IMR-90 (cell line): ENCODE measurements around the gene ACTN1. TPM values are rescaled to one million over a fixed set of nuclear protein-coding genes. Genes with fewer than 3 reads are reported as not detected.
A peak's percentile ranks its signal among the peaks of the same experiment; 100 is the strongest.

Experiments used
- ATAC-seq: fragments of 200-7000 bp; cut with Tn5 transposase; 2 replicates; pipeline ENCODE4 v1.9.1; 2020; ENCODE audit warnings: low read depth, mild to moderate bottlenecking, moderate library complexity
- BruUV-seq: library from RNA; stranded (reverse); fragments of 400-500 nt; replicated peaks from 2 replicates; lab custom pipeline; 2021; lab: Mats Ljungman, UMichigan
- CTCF ChIA-PET: fragments of 300-600 bp; formaldehyde crosslinking; extraction: SDS; loops from one replicate; lab custom pipeline; 2021; ENCODE audit warnings: antibody characterized with exemption; lab: Yijun Ruan, JAX
- POLR2A ChIA-PET: fragments of 300-600 bp; sonication (Branson Sonifier 250); formaldehyde crosslinking; loops from one replicate; lab custom pipeline; 2022; ENCODE audit warnings: antibody characterized with exemption; ENCODE audit not compliant: unreplicated experiment; lab: Charles Lee
- DNase-seq: peaks from one replicate; pipeline ENCODE4 v3.0.0; 2013
- H2AFZ ChIP-seq: replicated peaks from 2 replicates; pipeline ENCODE3; 2013; ENCODE audit warnings: low read length, mild to moderate bottlenecking; ENCODE audit not compliant: poor library complexity
- H2AK5ac ChIP-seq: 2 replicates; pipeline ENCODE4 v1.6.1; 2013; ENCODE audit warnings: low read depth, low read length, inconsistent platforms
- H2AK9ac ChIP-seq: replicated peaks from 2 replicates; pipeline ENCODE3; 2013; ENCODE audit warnings: mild to moderate bottlenecking, low read depth, low read length, moderate library complexity; ENCODE audit not compliant: poor library complexity
- H2BK120ac ChIP-seq: 2 replicates; pipeline ENCODE4 v1.6.1; 2013; ENCODE audit warnings: low read depth, low read length, inconsistent platforms
- H2BK15ac ChIP-seq: 3 replicates; pipeline ENCODE4 v1.6.1; 2013; ENCODE audit warnings: low read depth, low read length, inconsistent platforms
- H2BK20ac ChIP-seq: 2 replicates; pipeline ENCODE4 v1.6.1; 2013; ENCODE audit warnings: low read depth, mild to moderate bottlenecking, inconsistent platforms, low read length, moderate library complexity
- H2BK5ac ChIP-seq: 2 replicates; pipeline ENCODE4 v1.6.1; 2013; ENCODE audit warnings: mild to moderate bottlenecking, low read depth, low read length, inconsistent platforms; ENCODE audit not compliant: poor library complexity, severe bottlenecking
- H3K14ac ChIP-seq: replicated peaks from 2 replicates; pipeline ENCODE4 v1.6.1; 2013; ENCODE audit warnings: low read depth, low read length, inconsistent platforms
- H3K18ac ChIP-seq: 2 replicates; pipeline ENCODE4 v1.6.1; 2013; ENCODE audit warnings: low read depth, low read length, control low read depth
- H3K23ac ChIP-seq: 2 replicates; pipeline ENCODE4 v1.6.1; 2013; ENCODE audit warnings: low read depth, low read length, inconsistent platforms
- H3K27ac ChIP-seq: 2 replicates; pipeline ENCODE4 v1.5.1; 2013; ENCODE audit warnings: mild to moderate bottlenecking, control low read depth, low read length; ENCODE audit not compliant: insufficient read depth
- H3K27me3 ChIP-seq: 2 replicates; pipeline ENCODE4 v1.6.1; 2013; ENCODE audit warnings: low read length; ENCODE audit not compliant: control insufficient read depth, insufficient read depth
- H3K36me3 ChIP-seq: 2 replicates; pipeline ENCODE4 v1.6.1; 2013; ENCODE audit warnings: low read length, mixed read lengths; ENCODE audit not compliant: control insufficient read depth, insufficient read depth
- H3K4ac ChIP-seq: 2 replicates; pipeline ENCODE4 v1.6.1; 2013; ENCODE audit warnings: low read depth, low read length, inconsistent platforms
- H3K4me1 ChIP-seq: 2 replicates; pipeline ENCODE4 v1.6.1; 2013; ENCODE audit warnings: low read length, mixed read lengths; ENCODE audit not compliant: control insufficient read depth, insufficient read depth
- H3K4me2 ChIP-seq: 2 replicates; pipeline ENCODE4 v1.6.1; 2013; ENCODE audit warnings: low read depth, mild to moderate bottlenecking, control low read depth, low read length, moderate library complexity
- H3K4me3 ChIP-seq: 2 replicates; pipeline ENCODE4 v1.5.1; 2013; ENCODE audit warnings: low read depth, mild to moderate bottlenecking, control low read depth, low read length, moderate library complexity; ENCODE audit not compliant: insufficient read depth
- H3K56ac ChIP-seq: 2 replicates; pipeline ENCODE4 v1.6.1; 2013; ENCODE audit warnings: low read length, inconsistent platforms; ENCODE audit not compliant: insufficient read depth; ENCODE audit errors: extremely low read depth
- H3K79me1 ChIP-seq, 2 experiments: 2 replicates each; pipeline ENCODE4 v1.6.1; 2013; ENCODE audit warnings: low read length in 2 of 2, inconsistent platforms in 1 of 2, low read depth in 1 of 2
- H3K9ac ChIP-seq: 2 replicates; pipeline ENCODE4 v1.6.1; 2013; ENCODE audit warnings: low read depth, low read length, control low read depth
- H3K9me1 ChIP-seq: 2 replicates; pipeline ENCODE4 v1.6.1; 2013; ENCODE audit warnings: low read length, inconsistent platforms; ENCODE audit not compliant: insufficient read depth
- H3K9me3 ChIP-seq: 2 replicates; pipeline ENCODE4 v1.6.1; 2013; ENCODE audit warnings: low read length; ENCODE audit not compliant: control insufficient read depth, insufficient read depth
- H4K20me1 ChIP-seq: 2 replicates; pipeline ENCODE4 v1.6.1; 2013; ENCODE audit warnings: low read length, inconsistent platforms; ENCODE audit not compliant: insufficient read depth
- H4K5ac ChIP-seq: 2 replicates; pipeline ENCODE4 v1.6.1; 2013; ENCODE audit warnings: mild to moderate bottlenecking, low read depth, low read length, control low read depth
- H4K8ac ChIP-seq, 2 experiments: 2 replicates each; pipeline ENCODE4 v1.6.1; 2013; ENCODE audit warnings: low read depth in 2 of 2, low read length in 2 of 2, control low read depth in 1 of 2, inconsistent platforms in 1 of 2
- H4K91ac ChIP-seq: 2 replicates; pipeline ENCODE4 v1.6.1; 2013; ENCODE audit warnings: low read depth, low read length, inconsistent platforms; ENCODE audit not compliant: insufficient read depth
- BHLHE40 ChIP-seq: fragments of 150-350 bp; IDR thresholded peaks from 2 replicates; pipeline ENCODE4 v1.6.1; 2016; ENCODE audit warnings: mild to moderate bottlenecking, low read depth, low read length
- CEBPB ChIP-seq: IDR thresholded peaks from 2 replicates; pipeline ENCODE4 v1.6.1; 2012; ENCODE audit warnings: low read depth, low read length, improper control_type of control experiment
- CHD1 ChIP-seq: IDR thresholded peaks from 2 replicates; pipeline ENCODE4 v1.6.1; 2012; ENCODE audit warnings: low read depth, low read length, improper control_type of control experiment
- FOS ChIP-seq: fragments of 150-350 bp; IDR thresholded peaks from 2 replicates; pipeline ENCODE4 v1.6.1; 2016; ENCODE audit warnings: low read depth, low read length
- MAFK ChIP-seq: IDR thresholded peaks from 2 replicates; pipeline ENCODE4 v1.6.1; 2012; ENCODE audit warnings: low read depth, low read length, improper control_type of control experiment
- MAZ ChIP-seq: IDR thresholded peaks from 2 replicates; pipeline ENCODE4 v1.6.1; 2012; ENCODE audit warnings: low read depth, mild to moderate bottlenecking, low read length, improper control_type of control experiment, moderate library complexity, borderline replicate concordance
- MXI1 ChIP-seq: IDR thresholded peaks from 2 replicates; pipeline ENCODE4 v1.6.1; 2012; ENCODE audit warnings: low read depth, mild to moderate bottlenecking, low read length, moderate library complexity, borderline replicate concordance
- NFE2L2 ChIP-seq: fragments of 150-350 bp; IDR thresholded peaks from 2 replicates; pipeline ENCODE4 v1.6.1; 2016; ENCODE audit warnings: low read depth, mild to moderate bottlenecking, low read length
- POLR2A ChIP-seq: IDR thresholded peaks from 2 replicates; pipeline ENCODE4 v1.6.1; 2012; ENCODE audit warnings: mild to moderate bottlenecking, low read depth, low read length
- RAD21 ChIP-seq: IDR thresholded peaks from 2 replicates; pipeline ENCODE4 v1.6.1; 2012; ENCODE audit warnings: low read length, improper control_type of control experiment
- RCOR1 ChIP-seq: IDR thresholded peaks from 2 replicates; pipeline ENCODE4 v1.6.1; 2012; ENCODE audit warnings: mild to moderate bottlenecking, low read length, improper control_type of control experiment; ENCODE audit not compliant: insufficient replicate concordance
- RFX5 ChIP-seq: IDR thresholded peaks from 2 replicates; pipeline ENCODE4 v1.8.0; 2012; ENCODE audit warnings: low read depth, mild to moderate bottlenecking, low read length, moderate library complexity
- SMC3 ChIP-seq: fragments of 150-350 bp; IDR thresholded peaks from 2 replicates; pipeline ENCODE4 v1.6.1; 2016; ENCODE audit warnings: low read depth, mild to moderate bottlenecking, antibody characterized with exemption, low read length, moderate library complexity
- USF2 ChIP-seq: fragments of 150-350 bp; IDR thresholded peaks from 2 replicates; pipeline ENCODE4 v1.6.1; 2017; ENCODE audit warnings: mild to moderate bottlenecking, antibody characterized with exemption, low read length, low read depth
- whole genome bisulfite sequencing, 2 experiments: methylation state at CpG; one replicate each; pipeline versions ENCODE4 v1.1.5 to v1.1.7; 2013; ENCODE audit warnings: missing lambda C conversion rate in 2 of 2; ENCODE audit not compliant: insufficient read length in 1 of 2; ENCODE audit errors: extremely low coverage in 2 of 2; 5-methylcytosine and 5-hydroxymethylcytosine counted together
- dilution Hi-C: fragments of 300-500 bp; cut with HindIII; formaldehyde crosslinking; loops from one replicate; pipeline ENCODE4 v1.14.3; 2018; ENCODE audit warnings: low sequenced_read_pairs; ENCODE audit not compliant: unreplicated experiment
- in situ Hi-C: fragments of 300-500 bp; cut with MboI; formaldehyde crosslinking; loops from 3 replicates; pipeline ENCODE4 v1.14.3; 2019; ENCODE audit warnings: low sequenced_read_pairs, inconsistent platforms, mixed read lengths
- intact Hi-C: fragments of 100-400 bp; cut with micrococcal nuclease; formaldehyde crosslinking; loops from 2 replicates; pipeline ENCODE4 v1.10.0; 2022
- polyA plus RNA-seq, 3 experiments: library from polyadenylated mRNA; depleted of rRNA; stranded (reverse); fragments of >200 nt; gene quantifications; 2 replicates each; pipeline ENCODE4 v1.2.3, GENCODE V29; 2012; ENCODE audit warnings: low replicate concordance in 1 of 3
- total RNA-seq: library from RNA; depleted of rRNA; stranded (reverse); fragments of >200 nt; gene quantifications from 2 replicates; pipeline ENCODE4 v1.2.3, GENCODE V29; 2012
- TF ChIP-seq, protein P1 (sequence below): fragments of 150-350 bp; IDR thresholded peaks from 2 replicates; pipeline ENCODE4 v1.6.1; 2016; ENCODE audit warnings: low read depth, mild to moderate bottlenecking, low read length, moderate library complexity, borderline replicate concordance

The ACTN1 gene
- total and polyA plus RNA-seq, 2 of the 4 experiments (the other 2 are of a cell fraction), result 684 to 766 TPM

- peak overlapping the region; percentile 83 for H3K14ac ChIP-seq
- in situ Hi-C loops, result no loop called here
- H3K27ac ChIP-seq, result peak overlapping the region; percentile 85
- H2AK9ac ChIP-seq, result peak overlapping the region; percentile 12
- no peak for ATAC-seq
- H2BK15ac ChIP-seq, result peak overlapping the region; percentile 68; the same call in 2 of the 3 replicates
- H3K18ac ChIP-seq, result peak overlapping the region; percentile 59
- peak overlapping the region; percentile 66 for H3K56ac ChIP-seq
- H2AFZ ChIP-seq, result no peak overlapping the region
- H3K9me1 ChIP-seq, result peaks cover 53% of the 10 kb centered on the region
- peak overlapping the region; percentile 35 for H4K91ac ChIP-seq
- H3K79me1 ChIP-seq, result peaks cover 0 to 71% of the 10 kb centered on the region in 2 experiments; a peak in 2 of 4 replicates
- H3K4me1 ChIP-seq, result peaks cover 69% of the 10 kb centered on the region
- no peak for DNase-seq
- peak overlapping the region; percentile 50; the same call in 1 of the 2 replicates for H4K5ac ChIP-seq
- BruUV-seq, result no TSS peak
- H3K27me3 ChIP-seq, result no peaks in the 10 kb centered on the region
- H3K4ac ChIP-seq, result peak overlapping the region; percentile 73
- peak overlapping the region; percentile 58 for H2BK120ac ChIP-seq
- H3K9ac ChIP-seq, result peak overlapping the region; percentile 70
- no peaks in the 10 kb centered on the region for H3K9me3 ChIP-seq
- H3K23ac ChIP-seq, result peak overlapping the region; percentile 92
- H3K36me3 ChIP-seq, result peaks cover 32% of the 10 kb centered on the region
- ChIA-PET POLR2A (interaction anchor here (1.8 kb wide), 1 partner anchor 39 kb away, joined by 10 read pairs; no protein-coding TSS in a partner anchor), CTCF (interaction anchor here (0.6 to 1.5 kb wide), 5 partner anchors 13 to 154 kb away, joined by 3 to 5 read pairs (median 4); no protein-coding TSS in a partner anchor)
- H3K4me2 ChIP-seq, result peak overlapping the region; percentile 8
- peak overlapping the region; percentile 57 to 72; a peak in 3 of 4 replicates for H4K8ac ChIP-seq
- H2AK5ac ChIP-seq, result peak overlapping the region; percentile 76; the same call in 1 of the 2 replicates
- intact Hi-C loops, result no loop called here
- H2BK20ac ChIP-seq, result peak overlapping the region; percentile 73
- 25% methylated on average over 2 of the region's 11 CpGs; no CpG with 5 or more reads in 1 of the 2 experiments for WGBS, 2 experiments
- H4K20me1 ChIP-seq, result peaks cover 100% of the 10 kb centered on the region
- H2BK5ac ChIP-seq, result peak overlapping the region; percentile 91
- dilution Hi-C loops, result no loop called here
- no peak overlapping the region for H3K4me3 ChIP-seq
- no peak for TF ChIP-seq MAZ
- no peak for TF ChIP-seq CEBPB
- no peak for TF ChIP-seq POLR2A
- no peak for TF ChIP-seq RCOR1
- no peak for TF ChIP-seq RAD21
- no peak for TF ChIP-seq FOS
- TF ChIP-seq MAFK, result no peak
- TF ChIP-seq, protein P1, sequence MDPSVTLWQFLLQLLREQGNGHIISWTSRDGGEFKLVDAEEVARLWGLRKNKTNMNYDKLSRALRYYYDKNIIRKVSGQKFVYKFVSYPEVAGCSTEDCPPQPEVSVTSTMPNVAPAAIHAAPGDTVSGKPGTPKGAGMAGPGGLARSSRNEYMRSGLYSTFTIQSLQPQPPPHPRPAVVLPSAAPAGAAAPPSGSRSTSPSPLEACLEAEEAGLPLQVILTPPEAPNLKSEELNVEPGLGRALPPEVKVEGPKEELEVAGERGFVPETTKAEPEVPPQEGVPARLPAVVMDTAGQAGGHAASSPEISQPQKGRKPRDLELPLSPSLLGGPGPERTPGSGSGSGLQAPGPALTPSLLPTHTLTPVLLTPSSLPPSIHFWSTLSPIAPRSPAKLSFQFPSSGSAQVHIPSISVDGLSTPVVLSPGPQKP, result no peak
- no peak for TF ChIP-seq CHD1
- TF ChIP-seq BHLHE40, result no peak
- no peak for TF ChIP-seq RFX5
- no peak for TF ChIP-seq NFE2L2
- TF ChIP-seq USF2, result no peak
- no peak for TF ChIP-seq MXI1
- no peak for TF ChIP-seq SMC3
Observed at GRCh38 chr14:68939181-68939892, 39.8 kb downstream of the ACTN1 start.
